NT2/D1 (cell line): ENCODE data around the gene GPS2.

Experiments
- DNase-seq: peaks from one replicate; pipeline ENCODE4 v3.0.0-alpha.2; 2011; ENCODE audit warnings: low read depth, low spot score
- H3K27me3 ChIP-seq: 2 replicates; pipeline ENCODE4 v1.6.0; 2011; ENCODE audit warnings: mild to moderate bottlenecking; ENCODE audit not compliant: insufficient read length, insufficient read depth
- H3K36me3 ChIP-seq: 2 replicates; pipeline ENCODE4 v1.6.1; 2011; ENCODE audit warnings: mild to moderate bottlenecking, low read length, mixed read lengths; ENCODE audit not compliant: insufficient read depth, insufficient read length
- H3K4me1 ChIP-seq: 2 replicates; pipeline ENCODE4 v1.5.1; 2011; ENCODE audit not compliant: insufficient read depth, insufficient read length
- H3K4me3 ChIP-seq: 2 replicates; pipeline ENCODE4 v1.5.1; 2011; ENCODE audit warnings: low read depth; ENCODE audit not compliant: insufficient read length
- H3K9ac ChIP-seq: 2 replicates; pipeline ENCODE4 v1.6.0; 2011; ENCODE audit warnings: low read depth; ENCODE audit not compliant: insufficient read length
- H3K9me3 ChIP-seq: 2 replicates; pipeline ENCODE4 v1.5.1; 2011; ENCODE audit warnings: mild to moderate bottlenecking, low read length; ENCODE audit not compliant: insufficient read depth
- SUZ12 ChIP-seq: IDR thresholded peaks from 2 replicates; pipeline ENCODE4 v1.6.1; 2011; ENCODE audit not compliant: insufficient read length, insufficient read depth; ENCODE audit errors: extremely low read depth
- YY1 ChIP-seq: IDR thresholded peaks from 2 replicates; pipeline ENCODE4 v1.6.1; 2011; ENCODE audit not compliant: insufficient read length, insufficient read depth
- ZNF274 ChIP-seq: IDR thresholded peaks from 2 replicates; pipeline ENCODE4 v1.6.1; 2011; ENCODE audit warnings: mild to moderate bottlenecking, low read depth, low read length

Gene GPS2

DNA sequence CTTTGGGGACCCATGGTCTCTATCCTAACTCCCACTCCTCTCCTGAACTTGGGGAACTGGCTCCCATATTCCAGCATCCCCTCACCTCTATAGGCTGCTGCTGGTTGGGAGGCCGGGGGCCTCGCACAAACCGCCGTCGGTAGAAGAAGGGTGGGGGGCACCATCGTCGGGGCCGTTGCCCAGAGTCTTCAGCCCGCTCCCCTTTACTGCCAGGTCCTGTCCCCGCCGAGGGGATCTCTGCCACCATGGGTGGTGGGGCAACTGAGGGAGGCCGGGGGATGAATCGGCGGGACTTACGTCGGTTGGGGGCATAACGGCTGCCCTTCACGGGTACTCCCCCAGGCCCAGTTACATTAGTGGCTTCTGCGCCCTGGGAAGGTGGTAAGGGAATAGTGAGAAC lies 25.0 kb downstream of the GPS2 start:
- H3K9me3 ChIP-seq, result no peaks in the 10 kb centered on the region

DNA sequence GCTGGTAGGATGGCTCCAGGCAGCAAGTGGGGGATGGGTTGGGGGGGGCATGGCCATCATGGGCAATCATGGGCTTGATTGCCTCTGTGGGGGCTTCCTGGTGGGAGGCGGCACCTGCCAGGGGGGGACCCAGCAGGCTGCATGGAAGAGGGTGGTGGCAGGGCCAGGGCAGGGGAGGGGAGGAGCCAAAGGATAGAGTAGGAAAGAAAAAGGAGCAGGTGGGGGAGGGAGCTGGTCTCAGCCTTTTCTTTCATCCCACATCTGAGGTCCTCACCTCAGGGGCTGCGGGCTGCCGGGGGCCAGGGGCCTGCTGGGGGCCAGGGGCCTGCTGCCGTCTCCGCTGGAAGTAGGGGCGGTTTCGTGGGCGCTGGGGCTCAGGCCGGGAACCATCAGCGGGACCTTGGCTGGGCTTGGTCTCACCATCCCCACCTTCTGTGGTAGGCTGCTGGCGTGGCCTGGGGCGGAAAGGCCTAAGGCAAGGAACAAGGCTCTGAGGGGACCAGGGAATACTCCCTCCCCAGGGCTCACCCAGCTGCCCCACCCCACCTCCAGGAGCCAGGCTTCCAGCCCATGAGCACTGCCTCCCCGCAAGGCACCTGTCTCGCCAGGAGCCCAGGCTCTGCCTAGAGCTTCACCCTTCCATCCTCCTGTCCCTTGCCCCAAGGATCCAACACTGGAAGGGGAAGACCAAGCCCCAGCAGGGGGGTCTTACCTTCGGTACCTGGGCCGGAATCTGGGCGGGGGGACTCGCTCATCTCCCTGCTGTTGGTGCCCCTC lies 25.7 kb downstream of the GPS2 start:
- no peak for TF ChIP-seq YY1
- no peak for TF ChIP-seq SUZ12
- TF ChIP-seq ZNF274, result no peak
- H3K27me3 ChIP-seq, result no peaks in the 10 kb centered on the region
- peaks cover 9% of the 10 kb centered on the region for H3K4me1 ChIP-seq

More for the DNA sequence above, 25.0 kb downstream of the GPS2 start:
- Histone ChIP-seq H3K27me3 (no peaks in the 10 kb centered on the region), H3K9ac (no peak overlapping the region), H3K4me3 (no peak overlapping the region), H3K36me3 (no peaks in the 10 kb centered on the region), H3K4me1 (peaks cover 9% of the 10 kb centered on the region)
- no peak for TF ChIP-seq SUZ12
- DNase-seq, result no peak

DNA sequence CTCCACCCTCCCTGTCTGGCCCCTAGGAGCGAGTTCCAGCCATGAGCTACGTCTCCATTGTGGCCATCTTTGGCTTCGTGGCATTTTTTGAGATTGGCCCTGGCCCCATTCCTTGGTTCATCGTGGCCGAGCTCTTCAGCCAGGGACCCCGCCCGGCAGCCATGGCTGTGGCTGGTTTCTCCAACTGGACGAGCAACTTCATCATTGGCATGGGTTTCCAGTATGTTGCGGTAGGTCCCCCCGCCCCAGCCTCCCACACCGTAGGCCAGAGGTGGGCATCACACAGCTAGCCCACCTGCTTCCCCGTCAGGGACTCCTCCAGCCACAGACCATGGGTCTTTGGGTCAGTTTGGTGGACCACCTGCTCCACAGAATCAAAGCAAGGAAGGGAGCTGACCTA lies 29.5 kb downstream of the GPS2 start:
- Histone ChIP-seq H3K9ac (no peak overlapping the region), H3K4me1 (no peaks in the 10 kb centered on the region), H3K9me3 (no peaks in the 10 kb centered on the region), H3K36me3 (no peaks in the 10 kb centered on the region), H3K4me3 (no peak overlapping the region), H3K27me3 (peaks cover 14% of the 10 kb centered on the region)
- no peak for DNase-seq
- TF ChIP-seq YY1, result no peak
- no peak for TF ChIP-seq SUZ12
- TF ChIP-seq ZNF274, result no peak

More for the DNA sequence above, 25.7 kb downstream of the GPS2 start:
- DNase-seq, result no peak
- no peaks in the 10 kb centered on the region for H3K36me3 ChIP-seq
- H3K9ac ChIP-seq, result no peak overlapping the region
- H3K9me3 ChIP-seq, result no peaks in the 10 kb centered on the region
- no peak overlapping the region for H3K4me3 ChIP-seq

DNA sequence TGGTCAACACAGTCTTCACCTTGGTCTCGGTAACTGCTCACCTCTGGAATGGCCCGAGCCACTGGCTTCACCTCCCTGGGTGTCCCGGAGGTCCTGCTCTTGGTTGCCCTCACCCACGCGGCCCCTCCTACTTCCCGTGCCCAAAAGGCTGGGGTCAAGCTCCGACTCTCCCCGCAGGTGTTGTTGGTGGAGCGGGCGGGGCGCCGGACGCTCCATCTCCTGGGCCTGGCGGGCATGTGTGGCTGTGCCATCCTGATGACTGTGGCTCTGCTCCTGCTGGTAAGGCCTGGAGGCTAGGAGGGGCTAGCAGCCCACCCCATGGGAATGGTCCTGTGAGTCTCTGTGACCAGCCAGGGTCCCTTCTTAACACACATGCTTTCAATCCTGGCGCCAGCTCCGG lies 30.2 kb downstream of the GPS2 start:
- Histone ChIP-seq H3K9ac (no peak overlapping the region), H3K27me3 (peaks cover 14% of the 10 kb centered on the region), H3K4me3 (no peak overlapping the region), H3K36me3 (no peaks in the 10 kb centered on the region), H3K9me3 (no peaks in the 10 kb centered on the region), H3K4me1 (no peaks in the 10 kb centered on the region)
- DNase-seq, result no peak
- TF ChIP-seq SUZ12 (no peak), YY1 (no peak), ZNF274 (no peak)

DNA sequence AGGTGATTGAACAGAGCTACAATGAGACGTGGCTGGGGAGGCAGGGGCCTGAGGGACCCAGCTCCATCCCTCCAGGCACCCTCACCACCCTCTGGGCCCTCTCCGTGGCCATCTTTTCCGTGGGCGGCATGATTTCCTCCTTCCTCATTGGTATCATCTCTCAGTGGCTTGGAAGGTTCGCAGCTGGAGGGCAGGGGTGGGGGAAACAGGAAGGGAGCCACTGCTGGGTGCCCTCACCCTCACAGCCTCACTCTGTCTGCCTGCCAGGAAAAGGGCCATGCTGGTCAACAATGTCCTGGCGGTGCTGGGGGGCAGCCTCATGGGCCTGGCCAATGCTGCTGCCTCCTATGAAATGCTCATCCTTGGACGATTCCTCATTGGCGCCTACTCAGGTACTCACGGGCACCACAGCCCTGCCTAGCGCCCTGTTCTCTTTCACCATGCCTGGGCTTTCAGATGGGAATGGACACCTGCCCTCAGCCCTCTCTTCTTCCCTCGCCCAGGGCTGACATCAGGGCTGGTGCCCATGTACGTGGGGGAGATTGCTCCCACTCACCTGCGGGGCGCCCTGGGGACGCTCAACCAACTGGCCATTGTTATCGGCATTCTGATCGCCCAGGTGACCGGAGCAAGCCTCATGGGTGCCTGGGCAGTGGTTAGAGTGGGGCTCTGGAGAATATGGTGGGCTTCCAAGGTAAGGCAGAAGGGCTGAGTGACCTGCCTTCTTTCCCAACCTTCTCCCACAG lies 31.5 kb downstream of the GPS2 start:
- peaks cover 14% of the 10 kb centered on the region for H3K27me3 ChIP-seq
- no peaks in the 10 kb centered on the region for H3K36me3 ChIP-seq
- no peak overlapping the region for H3K9ac ChIP-seq
- H3K4me1 ChIP-seq, result no peaks in the 10 kb centered on the region
- no peak for DNase-seq
- no peak overlapping the region for H3K4me3 ChIP-seq
- no peaks in the 10 kb centered on the region for H3K9me3 ChIP-seq
- TF ChIP-seq SUZ12, result no peak

DNA sequence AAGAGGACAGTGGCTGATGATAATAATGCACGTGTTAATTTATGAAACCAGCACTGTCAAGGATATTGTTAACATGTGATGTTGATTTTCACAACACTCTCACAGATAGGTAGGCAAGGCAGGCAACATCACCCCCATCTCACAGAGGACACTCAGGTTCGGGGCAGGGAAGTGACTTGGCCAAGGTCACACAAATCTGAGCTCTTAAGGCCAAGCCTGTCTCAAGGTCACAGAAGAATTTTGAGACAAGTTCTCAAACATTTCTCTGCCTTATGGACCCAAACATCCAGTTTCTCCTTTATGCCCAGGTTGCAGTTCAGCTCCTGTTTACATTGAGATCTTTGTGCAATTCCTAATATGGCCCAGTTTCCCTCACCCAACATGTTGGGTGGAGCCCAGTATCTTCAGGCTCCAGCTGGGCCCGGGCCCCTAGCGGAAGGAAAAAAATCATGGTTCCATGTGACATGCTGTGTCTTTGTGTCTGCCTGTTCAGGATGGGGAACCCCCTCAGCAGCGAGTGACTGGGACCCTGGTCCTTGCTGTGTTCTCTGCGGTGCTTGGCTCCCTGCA lies 32.3 kb downstream of the GPS2 start:
- H3K4me3 ChIP-seq, result peak overlapping the region; percentile 76
- peak overlapping the region; percentile 52 for H3K9ac ChIP-seq
- H3K27me3 ChIP-seq, result peaks cover 14% of the 10 kb centered on the region
- no peaks in the 10 kb centered on the region for H3K4me1 ChIP-seq
- H3K36me3 ChIP-seq, result no peaks in the 10 kb centered on the region
- TF ChIP-seq YY1 (no peak), ZNF274 (no peak), SUZ12 (no peak)
- DNase-seq, result no peak
- no peaks in the 10 kb centered on the region for H3K9me3 ChIP-seq

DNA sequence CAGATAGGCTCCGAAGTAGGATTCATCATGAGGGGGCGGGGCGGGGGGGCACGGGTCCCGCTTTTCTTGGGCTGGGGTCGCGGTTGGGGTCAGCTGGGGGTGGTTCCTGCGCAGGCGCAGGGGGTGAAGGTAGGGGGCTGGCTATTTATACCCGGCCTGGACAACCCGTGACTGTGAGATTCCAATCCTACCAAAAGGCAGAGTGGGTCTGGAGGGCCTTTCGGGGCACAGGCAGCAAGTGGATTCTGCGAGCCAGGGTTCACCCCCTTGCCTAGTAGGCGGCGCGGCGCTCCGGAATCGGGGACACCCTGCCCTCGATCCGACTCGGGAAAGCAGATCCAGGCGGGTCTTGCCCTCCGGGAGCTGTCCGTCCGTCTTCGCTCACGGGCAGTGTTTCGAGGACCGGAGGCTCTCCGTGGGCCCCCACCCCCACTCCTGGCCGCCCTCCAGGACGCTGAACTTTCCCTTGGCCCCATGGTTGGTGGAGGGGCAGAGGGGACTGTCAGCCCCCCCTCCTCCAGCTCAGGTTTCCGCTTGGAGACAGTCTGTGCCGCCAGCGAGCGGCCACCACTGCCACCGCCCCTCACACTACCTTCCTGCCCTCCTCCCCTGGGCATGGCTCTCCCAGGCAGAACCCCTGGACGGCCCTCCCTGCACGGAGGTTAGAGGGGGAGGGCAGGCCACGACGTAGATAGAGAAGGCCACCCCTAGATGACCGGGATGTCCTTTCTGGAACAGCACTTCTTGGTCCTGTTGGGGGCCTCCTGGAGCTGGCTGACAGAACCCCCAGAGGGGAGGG lies 33.0 kb downstream of the GPS2 start:
- Histone ChIP-seq H3K36me3 (no peaks in the 10 kb centered on the region), H3K9ac (peak overlapping the region; percentile 79), H3K4me1 (no peaks in the 10 kb centered on the region), H3K9me3 (no peaks in the 10 kb centered on the region), H3K27me3 (peaks cover 14% of the 10 kb centered on the region), H3K4me3 (peak overlapping the region; percentile 76)
- TF ChIP-seq SUZ12 (no peak), YY1 (no peak), ZNF274 (no peak)
- DNase-seq, result no peak
